Non-pigmented ciliary epithelial cell (primary cell): ENCODE measurements around the gene TNS3.
A peak's percentile ranks its signal among the peaks of the same experiment; 100 is the strongest.

Experiments
- DNase-seq: peaks from one replicate; pipeline ENCODE4 v3.0.0-alpha.2; 2010; ENCODE audit warnings: low read depth

The TNS3 gene

DNA sequence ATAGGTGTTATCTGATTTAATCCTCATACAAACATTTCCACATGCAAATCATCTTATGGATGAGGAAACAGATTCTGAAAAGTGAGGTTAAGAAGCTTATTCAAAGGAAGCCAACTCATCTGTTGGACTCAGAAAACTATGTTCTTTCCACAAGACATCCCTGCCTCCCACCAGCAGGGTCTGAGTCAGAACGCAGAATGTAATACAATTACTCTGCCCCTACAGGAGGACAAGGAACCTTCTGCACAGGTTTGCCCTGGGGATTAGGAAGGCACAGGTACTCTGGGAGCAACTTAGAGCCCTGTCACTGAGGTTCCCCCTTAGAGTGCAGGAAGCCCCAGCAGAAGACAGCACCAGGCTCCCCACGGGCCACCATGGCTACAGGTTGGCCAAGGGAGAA, 255.7 kb downstream of the TNS3 start:
- DNase-seq = peak; percentile 81

- DNase-seq = no peak
Observed at GRCh38 chr7:47325337-47325736, 256.6 kb downstream of the TNS3 start.

- DNase-seq = no peak
Observed at GRCh38 chr7:47323904-47324303, 258.0 kb downstream of the TNS3 start.

GRCh38 chr7:47322731-47323130, 259.2 kb downstream of the TNS3 start:
- no peak for DNase-seq

DNA sequence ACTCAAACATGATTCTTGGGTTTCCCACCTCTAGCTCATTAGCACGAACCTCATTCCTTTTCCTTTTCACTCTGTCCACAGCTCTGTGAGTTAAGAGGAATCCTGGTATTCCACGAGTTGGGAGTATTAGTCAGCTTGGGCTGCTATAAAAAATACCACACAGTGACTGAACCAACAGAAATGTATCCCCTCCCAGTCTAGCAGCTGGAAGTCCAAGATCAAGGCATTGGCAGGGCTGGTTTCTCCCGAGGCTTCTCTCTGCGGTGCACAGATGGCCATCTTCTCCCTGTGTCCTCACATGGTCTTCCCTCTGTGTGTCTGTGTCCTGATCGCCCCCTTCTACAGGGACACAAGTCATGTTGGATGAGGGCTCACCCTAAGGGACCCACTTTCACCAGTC, 261.6 kb downstream of the TNS3 start:
- DNase-seq = no peak

DNA sequence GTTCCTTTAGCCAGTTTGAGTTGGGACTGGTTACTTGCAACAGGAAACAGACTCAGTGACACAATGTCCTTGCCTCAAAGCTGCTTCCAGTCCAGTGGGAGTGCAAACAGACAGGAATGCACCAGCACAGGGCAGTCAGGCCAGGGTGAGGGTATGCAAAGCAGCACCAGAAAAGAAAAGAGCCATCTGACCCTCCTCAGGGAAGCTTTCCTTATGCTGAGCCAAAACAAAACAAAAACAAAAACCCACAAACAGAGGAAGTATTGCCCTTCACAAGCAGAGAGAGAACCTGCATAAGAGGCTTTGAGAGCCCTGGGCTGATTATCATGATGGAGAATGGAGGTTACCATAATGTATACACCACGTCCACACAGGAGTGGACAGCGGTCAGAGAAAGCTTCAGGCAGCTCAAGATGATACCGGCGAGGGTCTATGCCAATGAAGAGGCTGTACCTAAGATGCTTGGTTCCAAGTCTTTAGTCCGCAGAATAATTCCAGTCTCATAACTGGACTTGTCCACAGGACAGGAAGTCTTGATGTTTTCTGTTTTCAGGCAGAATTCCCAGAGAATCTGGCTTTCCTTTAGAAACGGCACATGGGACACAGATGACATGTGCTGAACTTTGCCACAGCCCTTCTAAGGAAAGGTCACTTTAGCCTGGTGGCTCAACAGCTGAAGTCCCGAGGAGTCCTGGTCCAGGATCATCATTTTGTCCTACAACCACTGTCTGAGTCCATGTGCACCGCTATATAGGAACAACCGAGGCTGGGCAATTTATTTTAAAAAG, 263.3 kb downstream of the TNS3 start:
- DNase-seq = no peak

DNA sequence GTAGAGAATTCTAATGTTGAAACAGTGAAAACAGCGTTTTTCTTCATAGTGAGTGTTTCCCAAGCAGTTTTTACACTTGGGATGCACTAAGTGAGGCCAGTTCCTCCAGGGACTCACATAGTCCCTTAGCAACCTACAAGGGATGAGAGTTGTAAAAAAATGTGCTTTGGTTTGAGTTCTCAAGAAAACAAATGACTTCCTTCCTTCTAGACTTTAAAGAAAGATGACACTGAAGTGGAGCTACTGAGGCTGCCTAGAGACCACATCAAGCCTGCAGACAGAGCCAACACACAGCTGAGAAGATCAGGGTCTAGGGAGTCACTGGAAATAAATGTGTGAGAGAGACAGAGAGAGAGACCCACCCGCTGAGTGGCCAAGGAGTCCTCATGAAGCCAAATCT, 264.4 kb downstream of the TNS3 start:
- no peak for DNase-seq

DNA sequence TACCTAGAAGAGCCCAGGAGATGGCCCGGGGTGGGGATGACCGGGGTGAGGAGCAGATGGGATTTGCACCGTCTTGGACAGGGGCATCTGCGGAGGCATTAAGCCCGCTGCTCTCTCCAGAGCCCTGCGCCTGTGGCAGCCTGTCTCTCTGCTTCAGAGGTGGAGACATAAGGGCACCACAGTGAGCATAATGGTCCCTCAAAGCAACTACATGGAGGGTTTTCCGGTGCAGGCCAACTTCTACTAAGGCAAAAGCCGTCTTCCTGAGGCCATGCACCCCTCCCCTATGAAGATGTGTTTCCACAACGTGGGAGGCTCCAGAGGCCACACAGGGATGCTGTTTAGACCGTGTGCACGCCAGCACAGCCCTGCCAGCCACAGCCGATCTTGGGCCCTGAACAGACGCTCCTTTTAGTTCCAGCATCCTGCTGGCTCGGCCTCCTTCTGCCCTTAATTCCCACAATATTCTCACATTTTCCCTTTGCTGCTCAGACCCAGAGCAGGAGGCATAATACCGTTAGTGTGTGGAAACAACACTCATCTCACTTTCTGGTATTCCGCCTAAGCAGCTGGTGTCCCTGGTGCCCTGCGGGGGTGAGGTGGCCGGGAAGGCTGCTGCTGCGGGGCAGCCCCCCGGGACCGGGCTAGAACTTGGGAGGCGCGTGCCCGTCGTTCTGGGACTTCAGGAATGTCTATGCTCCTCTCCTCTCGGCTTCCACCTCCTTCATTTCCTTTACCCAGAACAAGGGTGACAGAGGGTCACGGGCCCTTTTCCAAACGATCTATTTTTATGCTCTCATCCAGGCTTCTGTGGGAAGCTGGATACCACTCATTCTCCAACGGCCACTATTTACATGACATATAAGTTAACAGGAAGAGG, 266.9 kb downstream of the TNS3 start:
- no peak for DNase-seq

GRCh38 chr7:47314248-47314647, 267.7 kb downstream of the TNS3 start:
- DNase-seq = no peak

DNA sequence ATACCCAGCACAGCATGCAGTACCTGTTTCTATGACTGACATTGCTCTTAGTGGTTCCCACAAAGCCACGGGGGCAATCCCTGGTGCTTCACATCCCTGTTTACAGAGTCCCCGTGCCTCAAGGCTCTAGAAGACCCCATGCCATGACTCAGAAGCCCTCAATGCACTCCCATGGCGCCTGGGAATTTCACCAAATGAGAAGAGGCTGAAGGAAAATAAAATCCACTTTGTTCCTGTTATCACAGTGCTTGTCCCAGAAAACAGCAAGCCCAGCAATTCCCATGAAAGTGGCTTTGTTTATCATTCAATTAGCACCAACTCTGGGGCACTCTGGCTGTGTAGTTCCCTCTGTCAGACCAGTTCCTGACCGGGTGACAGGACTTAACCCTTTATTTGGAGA, 268.3 kb downstream of the TNS3 start:
- no peak for DNase-seq

- DNase-seq = no peak
Observed at GRCh38 chr7:47311891-47312290, 270.0 kb downstream of the TNS3 start.

DNA sequence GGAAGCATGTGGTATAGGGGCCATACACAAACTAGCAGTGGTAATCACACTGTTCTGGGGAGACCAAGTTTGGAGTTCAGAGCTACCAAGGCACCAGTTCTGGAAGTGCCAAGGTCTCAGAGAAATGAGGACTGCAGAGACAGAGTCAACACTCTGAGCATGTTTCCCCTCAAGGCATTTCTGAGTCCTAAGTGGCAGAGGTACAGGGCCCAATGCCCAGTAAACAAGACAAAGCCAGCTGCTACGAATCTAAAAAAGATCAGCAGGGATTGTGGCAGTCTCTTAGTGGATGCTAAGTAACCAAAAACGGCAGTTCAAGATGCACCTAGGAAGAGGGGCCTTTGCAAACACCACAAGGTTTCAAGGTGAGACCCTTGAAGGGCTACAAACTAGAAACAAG, 271.9 kb downstream of the TNS3 start:
- no peak for DNase-seq

DNA sequence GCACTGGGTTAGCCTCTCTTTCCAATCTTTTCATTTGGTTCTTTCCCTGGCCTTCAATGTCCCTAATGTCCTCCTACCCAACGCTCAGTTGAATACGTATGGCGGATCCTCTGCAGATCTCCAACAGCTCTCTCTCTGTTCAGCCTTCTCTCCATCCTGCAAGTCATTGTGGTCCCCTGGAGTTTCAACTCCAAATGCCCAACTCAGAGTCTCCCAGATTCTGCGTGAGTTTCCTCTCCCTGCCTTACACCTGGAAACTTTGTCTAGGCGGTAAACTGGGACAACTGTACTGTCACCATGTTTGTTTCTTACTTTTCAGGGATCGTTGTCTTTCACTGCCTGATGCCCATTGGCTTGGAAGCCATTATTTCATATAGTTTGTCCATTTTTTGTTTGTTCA, 273.1 kb downstream of the TNS3 start:
- DNase-seq = no peak

- DNase-seq = no peak
Observed at GRCh38 chr7:47307311-47307710, 274.6 kb downstream of the TNS3 start.

GRCh38 chr7:47304727-47305719, 276.9 kb downstream of the TNS3 start:
- no peak for DNase-seq

GRCh38 chr7:47303695-47304453, 278.0 kb downstream of the TNS3 start:
- no peak for DNase-seq

DNA sequence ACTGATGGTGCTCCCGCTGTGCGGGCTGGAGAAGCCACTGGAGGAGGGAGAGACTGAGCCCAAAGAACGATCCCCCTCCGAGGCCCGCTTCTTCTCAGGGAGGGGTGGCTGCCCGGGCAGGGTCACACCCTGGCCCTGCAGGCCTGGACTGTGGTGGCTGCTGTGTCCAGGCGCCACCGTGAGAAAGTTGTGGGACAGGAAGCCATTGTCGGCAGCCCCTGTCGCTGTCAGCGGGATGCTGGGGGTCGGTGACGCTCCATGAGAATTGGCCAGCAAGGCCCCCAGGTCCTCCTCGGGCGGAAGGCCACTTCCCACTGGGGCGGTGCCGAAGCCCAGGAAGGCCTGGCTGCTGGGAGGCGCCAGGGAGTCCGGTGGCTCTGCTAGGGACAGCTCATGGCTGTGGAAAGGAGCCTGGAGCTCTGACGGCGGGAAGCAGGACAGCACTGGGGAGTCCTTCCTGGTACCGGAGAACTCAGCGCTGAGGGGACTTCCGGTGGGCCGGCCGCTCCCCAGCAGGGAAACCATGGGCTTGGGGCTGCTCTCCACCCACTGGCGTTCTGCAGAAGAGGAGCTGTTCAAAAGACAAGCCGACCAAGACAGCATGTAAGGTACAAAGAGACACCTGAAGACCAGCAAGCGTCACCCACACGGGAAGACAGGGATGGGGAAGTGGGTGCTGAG, 278.8 kb downstream of the TNS3 start:
- no peak for DNase-seq

DNA sequence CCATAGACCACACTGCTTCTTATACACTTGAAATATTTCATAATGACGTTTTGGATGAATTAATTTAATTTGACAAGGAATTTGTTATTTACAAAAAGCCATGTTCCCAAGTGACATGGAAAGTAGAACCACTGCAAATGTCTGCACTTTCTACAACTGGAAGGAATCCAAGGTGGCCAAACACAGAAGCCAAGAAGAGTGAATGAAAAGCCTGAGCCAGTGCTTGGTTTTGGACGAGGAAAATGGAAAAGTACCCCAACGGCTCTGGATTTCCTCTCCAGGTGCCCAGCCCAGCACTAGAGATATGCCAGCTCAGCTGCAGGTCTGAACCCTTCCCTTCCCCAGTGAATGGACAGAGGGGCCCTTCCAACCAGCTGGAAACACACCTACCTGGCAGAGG, 279.4 kb downstream of the TNS3 start:
- DNase-seq = no peak

- no peak for DNase-seq
Observed at GRCh38 chr7:47301657-47302295, 280.1 kb downstream of the TNS3 start.

DNA sequence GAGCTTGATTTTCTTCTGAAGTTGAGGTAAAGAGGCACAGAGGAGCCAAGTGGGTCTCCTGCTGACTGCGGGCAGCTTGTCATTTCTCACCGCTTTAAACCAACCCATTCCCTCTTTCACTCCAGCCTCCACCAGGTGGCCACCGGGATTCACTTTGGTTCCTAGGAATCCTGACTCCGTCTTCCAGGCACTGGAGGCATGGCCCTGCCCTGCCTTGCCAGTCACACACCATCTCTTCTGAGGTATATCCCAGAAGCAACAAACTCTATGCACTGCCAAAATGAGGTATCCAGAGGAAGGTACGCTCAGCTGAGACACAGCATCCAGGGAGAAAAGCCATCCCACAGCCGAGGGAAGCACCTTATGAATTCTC, 280.8 kb downstream of the TNS3 start:
- no peak for DNase-seq
